Measurements from ENCODE around the gene RTKN.

DNA sequence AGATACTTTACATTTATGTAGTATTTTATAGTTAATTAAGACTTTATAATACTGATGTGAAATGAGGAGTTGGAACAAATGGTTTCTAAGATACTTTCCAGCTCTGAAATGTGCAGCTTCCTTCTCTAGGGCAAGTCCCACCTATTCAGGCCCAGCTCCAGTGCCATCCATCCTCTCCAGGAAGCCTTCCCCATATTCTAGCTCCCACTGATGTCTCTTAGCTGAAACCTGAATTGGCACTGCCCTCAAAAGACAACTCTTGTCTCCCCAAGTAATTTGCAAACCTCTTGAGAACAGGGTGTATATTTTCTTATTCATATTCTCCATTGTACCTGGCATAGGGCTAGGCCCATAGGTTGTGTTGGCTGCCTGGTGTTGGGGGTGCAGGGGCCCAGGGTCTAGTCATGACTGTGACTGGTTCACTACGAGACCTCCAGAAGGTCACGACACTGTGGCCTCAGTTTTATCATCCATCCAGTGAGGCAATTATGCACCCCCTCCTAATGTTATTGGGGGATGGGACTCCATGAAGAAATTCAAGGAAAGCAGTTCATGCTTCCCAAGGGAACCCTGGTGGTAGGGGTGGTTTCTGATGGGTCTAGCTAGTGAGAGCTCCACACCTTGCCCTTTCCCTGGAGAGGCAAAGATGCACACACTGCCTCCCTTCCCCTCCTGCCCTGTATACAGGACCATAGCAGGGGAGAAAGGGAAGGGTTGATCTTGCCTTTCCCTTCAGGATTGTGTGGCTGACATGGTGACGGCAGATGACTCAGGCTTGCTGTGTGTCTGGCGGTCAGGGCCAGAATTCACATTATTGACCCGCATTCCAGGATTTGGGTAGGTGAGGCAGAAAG lies 17.4 kb downstream of the RTKN start:
- TF ChIP-seq POLR2A (IDR thresholded peaks at IDR 0.05), result no peak
- TF ChIP-seq, protein P1, sequence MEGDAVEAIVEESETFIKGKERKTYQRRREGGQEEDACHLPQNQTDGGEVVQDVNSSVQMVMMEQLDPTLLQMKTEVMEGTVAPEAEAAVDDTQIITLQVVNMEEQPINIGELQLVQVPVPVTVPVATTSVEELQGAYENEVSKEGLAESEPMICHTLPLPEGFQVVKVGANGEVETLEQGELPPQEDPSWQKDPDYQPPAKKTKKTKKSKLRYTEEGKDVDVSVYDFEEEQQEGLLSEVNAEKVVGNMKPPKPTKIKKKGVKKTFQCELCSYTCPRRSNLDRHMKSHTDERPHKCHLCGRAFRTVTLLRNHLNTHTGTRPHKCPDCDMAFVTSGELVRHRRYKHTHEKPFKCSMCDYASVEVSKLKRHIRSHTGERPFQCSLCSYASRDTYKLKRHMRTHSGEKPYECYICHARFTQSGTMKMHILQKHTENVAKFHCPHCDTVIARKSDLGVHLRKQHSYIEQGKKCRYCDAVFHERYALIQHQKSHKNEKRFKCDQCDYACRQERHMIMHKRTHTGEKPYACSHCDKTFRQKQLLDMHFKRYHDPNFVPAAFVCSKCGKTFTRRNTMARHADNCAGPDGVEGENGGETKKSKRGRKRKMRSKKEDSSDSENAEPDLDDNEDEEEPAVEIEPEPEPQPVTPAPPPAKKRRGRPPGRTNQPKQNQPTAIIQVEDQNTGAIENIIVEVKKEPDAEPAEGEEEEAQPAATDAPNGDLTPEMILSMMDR (IDR thresholded peaks at IDR 0.05), result no peak
